Stimulated activated CD4-positive, alpha-beta T cell treated with anti-CD3 and anti-CD28 coated beads, Interleukin-1b, Interleukin-23, amount 100 ng/mL, for 24 hours (primary cell): ENCODE data around the gene SSBP1.
A peak's percentile ranks its signal among the peaks of the same experiment; 100 is the strongest.
"Not testable (repeated sequence)": the region's sequence is repeated elsewhere in the genome, so short reads cannot be mapped to it uniquely, and the experiment has no call there.

Experiments
- DNase-seq, 4 experiments: peaks; one replicate each; pipeline ENCODE4 v3.0.0-alpha.2; 2020; ENCODE audit warnings: low read depth in 4 of 4, low spot score in 1 of 4

SSBP1 gene, protein sequence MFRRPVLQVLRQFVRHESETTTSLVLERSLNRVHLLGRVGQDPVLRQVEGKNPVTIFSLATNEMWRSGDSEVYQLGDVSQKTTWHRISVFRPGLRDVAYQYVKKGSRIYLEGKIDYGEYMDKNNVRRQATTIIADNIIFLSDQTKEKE

DNA sequence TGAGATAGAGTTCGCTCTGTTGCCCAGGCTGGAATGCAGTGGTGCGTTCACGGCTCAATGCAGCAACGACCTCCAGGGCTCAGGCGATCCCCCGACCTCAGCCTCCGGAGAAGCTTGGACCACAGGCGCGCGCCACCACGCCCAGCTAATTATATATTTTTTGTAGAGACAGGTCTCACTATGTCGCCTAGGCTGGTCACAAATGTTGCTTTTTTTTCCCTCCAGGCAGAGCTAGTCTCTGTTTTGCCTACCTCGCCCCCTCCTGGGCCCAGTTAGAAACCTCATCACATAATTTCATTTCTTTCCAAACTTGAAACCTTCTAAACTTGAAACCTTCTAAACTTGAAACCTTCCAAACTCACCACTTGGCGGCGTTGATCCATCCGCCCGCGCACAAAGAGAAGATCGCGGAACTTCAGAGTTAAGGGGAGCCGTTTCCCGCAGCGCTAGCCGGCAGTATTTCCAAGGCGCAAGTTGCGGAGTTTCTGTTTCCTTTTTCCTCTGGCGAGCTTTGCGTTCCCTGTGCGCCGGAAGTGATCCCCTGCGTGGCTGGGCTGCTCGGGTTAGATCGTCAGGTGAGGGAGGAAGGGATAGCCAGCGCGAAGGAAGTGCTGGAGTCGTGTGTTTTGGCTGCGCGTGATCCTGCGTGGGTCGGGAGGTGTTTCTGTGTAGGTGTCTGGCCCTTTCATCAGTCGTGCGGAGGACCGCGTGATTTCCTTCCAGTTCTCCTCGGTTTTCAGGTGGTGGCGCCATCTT is at the start of gene SSBP1:
SSBP1 (plus strand) TSS at position 523 of the 756 bp plus-strand sequence. CDS start 809 bp downstream, outside the sequence.
- DNase-seq: peak; percentile 67 to 85 (median 79)

DNA sequence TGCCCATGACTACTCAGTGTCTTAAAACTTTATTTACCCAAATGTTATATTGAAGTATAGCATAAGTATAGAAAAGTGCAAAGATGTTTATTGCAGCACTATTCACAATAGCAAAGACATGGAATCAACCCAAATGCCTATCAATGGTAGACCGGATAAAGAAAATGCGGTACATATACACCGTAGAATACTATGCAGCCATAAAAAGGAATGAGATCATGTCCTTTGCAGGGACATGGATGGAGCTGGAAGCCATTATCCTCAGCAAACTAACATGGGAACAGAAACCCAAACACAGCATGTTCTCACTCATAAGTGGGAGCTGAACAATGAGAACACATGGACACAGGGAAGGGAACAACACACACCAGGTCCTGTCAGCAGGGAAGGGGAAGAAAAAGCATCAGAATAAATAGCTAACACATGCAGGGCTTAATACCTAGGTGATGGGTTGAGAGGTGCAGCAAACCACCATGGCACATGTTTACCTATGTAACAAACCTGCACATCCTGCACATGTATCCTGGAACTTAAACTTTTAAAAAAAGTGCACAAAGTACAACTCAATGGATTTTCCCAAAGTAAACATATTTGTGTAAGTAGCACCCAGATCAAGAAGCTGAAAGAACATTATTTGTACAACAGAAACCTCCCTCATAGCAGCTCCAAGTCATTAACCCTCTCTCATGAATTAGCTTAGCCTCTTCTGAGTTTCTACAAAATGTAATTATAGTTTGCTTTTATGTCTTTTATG is 48.9 kb upstream of the SSBP1 start:
- DNase-seq: not testable (repeated sequence)

DNA sequence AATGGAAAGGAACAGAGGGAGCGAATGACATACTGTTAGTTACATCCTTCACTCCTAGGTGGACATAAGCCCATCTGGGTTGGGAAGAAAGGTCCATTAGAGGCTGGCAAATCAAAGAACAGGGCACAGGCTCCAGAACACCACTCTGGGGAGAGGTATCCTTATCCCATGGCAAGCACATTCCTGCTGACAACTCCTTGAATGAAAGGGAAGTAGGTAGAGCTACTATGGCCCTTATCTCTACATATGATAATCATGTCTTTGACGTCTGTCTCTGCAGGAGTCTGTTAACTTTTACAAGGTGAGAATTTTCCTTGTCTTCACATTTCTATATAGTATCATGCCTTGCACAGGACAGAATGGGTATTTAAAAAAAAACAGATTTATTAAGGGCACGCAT is 46.6 kb upstream of the SSBP1 start:
- no peak for DNase-seq

DNA sequence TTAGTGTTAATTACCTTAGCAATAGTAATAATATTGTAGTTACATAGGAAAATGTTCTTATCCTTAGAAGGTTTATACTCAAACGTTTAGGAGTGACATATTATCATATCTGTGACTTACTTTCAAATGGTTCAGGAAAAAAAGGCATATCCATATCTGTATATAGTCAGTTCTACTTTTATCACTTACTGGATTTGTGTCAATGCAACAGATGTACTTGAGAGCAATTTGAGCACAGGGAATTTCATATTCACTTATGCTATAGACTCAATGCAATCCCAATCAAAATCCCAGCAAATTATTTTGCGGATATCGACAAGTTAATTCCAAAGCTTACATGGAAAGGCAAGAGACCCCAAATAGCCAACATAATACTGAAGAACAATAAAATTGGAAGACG is 46.2 kb upstream of the SSBP1 start:
- no peak for DNase-seq

DNA sequence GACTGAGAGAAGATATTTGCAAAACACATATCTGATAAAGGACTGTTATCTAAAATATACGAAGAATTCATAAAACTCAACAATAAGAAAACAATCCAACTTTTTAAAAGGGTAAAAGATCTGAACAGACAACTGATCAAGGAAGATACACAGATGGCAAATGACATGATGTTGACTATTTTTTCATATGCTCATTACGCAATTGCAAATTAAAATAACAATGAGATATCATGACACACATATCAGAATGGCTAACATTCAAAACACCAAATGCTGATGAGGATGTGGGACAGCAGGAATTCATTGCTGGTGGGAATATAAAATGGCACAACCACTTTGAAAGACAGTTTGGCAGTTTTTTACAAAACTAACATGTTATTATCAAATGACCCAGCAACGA is 45.1 kb upstream of the SSBP1 start:
- DNase-seq: no peak

DNA sequence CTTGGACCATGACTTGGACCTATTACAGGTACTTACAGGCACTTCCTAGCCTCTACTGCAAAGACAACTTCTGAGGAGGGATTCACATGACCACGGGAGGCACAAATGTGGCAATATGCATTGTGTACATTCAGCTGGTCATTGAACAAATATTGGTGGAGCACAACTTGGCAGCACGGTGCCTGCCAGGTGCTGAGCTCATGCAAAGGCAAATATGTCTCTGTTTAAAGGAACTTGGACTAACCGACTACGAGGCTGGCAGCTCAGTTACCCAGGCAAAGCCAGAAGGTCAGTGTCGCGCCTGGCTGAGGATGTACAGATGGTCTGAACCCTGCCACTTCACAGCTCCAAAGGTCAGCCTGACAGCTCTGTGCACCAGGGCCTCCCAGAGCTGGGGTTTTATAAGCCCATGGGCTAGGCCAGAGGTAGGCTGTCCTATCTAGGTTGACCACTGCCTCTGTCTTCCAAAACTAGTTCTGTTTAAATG is 42.3 kb upstream of the SSBP1 start:
- no peak for DNase-seq

DNA sequence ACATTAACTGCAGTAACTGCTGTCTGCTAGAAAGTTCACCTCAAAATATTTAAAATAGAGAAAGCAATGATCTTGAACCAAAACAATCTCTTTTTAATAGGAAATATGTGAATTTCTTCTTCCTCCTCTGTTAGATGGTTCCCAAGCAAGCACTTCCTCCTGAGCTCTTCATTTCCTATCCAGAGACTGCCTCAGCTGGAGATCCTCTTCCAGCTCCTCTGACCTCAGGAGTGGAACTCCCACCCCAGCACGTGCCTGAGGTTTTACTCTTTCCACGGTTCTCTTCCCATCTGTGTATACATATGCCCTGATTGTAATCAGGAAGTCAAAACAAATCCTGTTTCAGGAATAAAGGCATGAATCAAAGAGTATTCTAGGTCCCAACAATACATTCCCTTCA is 41.8 kb upstream of the SSBP1 start:
- DNase-seq: no peak

DNA sequence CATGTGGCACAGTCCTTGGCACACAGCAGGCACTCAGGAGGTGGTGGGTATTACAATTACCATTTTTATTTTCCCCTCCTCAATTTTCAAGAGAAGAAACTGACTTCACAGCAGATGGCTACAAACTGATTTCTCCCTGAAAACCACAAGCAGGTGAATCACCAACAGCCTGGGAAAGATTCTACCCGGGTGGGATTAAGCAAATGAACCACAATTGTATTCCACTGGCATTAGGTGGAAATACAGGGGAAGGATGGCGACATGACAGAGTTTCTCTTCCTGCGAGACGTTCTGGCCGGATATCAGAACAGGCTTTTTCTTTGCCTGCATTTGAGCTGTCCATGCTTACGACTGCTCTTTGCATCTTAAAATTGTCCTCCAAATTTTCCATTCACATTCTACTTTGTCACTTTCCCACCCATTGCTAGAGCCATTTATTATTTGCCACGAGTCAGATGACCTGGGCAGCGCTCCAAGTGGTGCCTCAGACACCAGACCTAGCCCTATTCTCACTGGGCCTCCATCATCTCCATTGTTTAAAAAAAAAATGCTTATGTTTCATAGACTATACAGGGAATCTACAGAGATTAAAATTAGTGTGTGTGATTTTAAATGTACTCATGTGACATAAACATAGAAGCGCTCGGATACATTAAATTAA is 40.8 kb upstream of the SSBP1 start:
- no peak for DNase-seq

DNA sequence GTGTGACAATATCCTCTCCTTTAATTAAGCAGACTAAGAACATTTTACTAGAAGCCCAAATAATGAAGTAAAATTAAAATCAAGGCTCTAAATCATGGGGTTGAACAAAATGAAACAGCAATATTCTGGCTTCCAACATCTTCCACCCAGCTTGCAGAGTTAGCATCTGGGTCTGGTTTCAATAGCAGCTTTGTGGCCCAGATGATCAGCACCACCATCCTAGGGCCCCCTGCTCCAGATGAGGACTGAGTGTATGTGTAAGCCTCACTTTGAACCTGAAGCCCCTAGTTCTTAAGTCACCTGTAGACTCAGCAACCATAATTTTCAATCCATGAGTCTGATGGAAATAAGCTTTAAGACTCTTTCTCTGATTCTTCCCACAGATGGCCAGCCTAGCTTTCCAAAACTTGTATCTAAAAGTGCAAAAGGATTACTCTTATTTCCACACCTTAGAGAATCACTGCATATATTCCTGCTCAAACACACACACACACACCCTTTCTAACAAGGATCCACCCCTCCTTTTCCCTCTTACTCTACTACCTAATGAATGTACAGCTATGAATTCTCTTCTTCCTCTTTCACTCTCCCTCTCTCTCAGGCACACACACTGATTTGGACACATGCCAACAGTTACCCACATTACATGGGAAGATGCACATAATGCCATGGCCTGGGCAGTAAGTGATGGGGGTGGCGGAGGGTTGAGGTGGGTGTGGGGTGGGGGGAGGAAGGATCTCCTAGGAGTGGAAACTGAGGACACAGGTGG is 39.7 kb upstream of the SSBP1 start:
- DNase-seq: no peak

DNA sequence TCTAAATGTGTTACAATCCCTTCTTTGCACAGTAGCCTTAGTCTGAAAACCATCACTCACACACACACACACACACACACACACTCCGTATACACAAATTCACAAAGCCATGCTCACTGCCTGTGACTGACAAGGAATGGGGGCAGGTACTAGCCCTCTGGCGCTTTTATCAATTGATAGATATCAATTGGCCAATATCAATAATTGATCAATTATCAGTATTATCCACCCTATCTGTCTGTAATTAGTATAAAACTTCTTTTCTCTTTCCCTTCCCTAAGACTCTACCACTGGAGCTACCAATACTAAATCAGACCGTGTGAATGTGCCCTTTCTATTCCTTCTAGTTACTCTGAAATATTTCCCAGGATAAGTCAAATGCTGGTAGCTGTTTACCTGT is 38.3 kb upstream of the SSBP1 start:
- DNase-seq: no peak

DNA sequence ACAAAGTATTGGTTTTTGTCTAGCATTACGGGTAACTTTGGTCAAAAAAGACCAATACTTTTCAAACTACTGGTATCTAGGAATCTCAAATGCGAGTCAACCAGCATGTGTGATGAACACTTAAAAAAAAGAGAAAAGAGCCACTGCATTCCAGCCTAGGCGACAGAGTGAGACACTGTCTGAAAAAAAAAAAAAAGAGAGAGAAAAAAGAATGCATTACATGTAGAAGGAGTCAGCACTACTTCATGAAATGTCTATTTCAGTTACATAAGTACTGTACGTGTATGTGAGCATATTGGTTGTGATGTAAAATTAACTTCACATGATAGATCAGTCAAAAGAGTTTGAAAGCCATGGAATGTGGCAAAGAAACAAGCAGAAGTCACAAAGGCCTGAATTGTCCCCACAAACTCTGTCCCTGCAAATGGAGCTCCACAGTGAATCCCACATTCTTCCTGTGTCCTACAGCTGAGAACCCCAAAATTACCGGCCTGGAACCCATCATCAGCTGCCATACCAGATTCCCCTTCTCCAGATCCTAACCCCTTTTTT is 37.8 kb upstream of the SSBP1 start:
- DNase-seq: no peak

DNA sequence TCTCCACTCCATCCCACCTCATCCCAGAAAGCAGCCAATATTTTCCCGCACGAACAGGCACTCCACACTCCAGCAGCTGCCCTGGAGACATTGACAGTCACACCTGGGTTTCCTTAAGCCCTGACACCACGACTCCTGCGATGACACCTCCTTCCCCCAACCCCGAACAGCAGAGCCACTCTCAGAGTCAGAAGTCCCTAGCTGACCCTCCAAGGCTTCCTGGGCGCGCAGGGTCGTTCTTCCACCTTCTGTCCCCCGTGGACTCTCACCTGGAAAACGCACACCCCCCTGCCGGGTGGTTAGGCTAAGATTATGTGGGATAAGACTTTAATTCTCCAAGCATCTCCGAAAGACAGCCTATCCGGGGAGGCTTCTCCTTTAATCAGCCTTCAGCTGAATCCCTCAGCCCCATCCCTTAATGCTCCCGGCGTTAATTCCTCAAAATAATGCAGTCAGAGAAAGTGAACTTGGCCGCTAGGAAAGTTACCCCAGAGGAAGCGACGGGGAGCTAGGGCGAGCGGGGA is 37.2 kb upstream of the SSBP1 start:
- no peak for DNase-seq

DNA sequence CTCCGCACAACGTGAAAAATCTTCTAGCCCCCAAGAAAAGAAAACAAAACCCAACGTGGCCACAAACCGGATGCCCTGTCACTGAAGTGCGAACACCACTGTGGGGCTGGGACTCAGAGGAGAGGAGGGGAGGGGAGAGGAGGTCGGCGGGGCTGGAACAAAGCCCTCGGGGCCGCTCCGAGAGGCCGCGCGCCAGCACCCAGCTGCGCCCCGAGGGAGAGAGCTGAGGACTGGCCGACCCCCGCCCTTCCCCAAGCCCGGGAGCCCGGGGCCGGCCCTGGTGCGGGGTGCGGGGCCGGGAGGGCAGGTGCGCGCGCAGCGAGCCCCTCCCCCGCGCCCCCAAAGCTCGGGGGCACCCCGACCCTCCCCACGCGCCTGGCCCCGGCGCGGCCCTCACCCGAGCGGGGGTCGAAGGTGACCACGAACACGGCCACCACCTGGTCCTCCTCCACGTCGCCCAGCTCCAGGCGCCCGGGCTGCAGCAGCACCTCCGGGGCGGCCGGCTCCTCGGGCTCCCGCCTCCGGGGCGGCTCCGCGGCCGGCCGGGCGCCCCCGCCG is 36.6 kb upstream of the SSBP1 start:
- DNase-seq: peak; percentile 31 to 46 (median 38)

DNA sequence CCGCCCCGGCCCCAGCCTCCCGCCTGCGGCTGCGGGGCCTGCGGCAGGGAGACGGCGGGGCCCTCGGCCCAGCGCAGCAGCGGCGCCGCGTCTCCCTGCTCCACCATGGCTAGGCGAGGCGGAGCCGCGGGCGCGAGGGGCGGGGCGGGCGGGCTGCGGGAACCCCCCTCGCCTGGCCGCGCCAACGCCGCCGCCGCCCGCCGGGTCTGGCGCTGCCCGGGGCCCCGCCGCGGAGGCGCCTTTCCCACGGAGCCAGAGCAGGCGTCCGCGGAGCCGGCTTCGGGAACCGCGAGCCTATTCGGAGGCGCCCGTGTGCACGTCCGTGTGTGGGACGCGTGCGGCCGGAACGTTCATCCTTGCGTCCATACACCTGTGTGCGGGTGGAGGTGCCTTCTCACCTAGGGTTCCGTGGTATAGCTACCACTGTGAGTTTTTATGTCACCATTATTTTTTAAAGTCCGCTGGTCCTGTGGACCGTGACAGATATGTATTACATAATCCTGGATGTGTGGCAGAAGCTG is 36.1 kb upstream of the SSBP1 start, which contains the start of gene DENND11:
DENND11 (minus strand) TSS at position 120 of the 521 bp plus-strand sequence; CDS start at position 107, 13 bp downstream.
- DNase-seq: peak in 3 of 4 experiments; percentile 25 to 40 (median 26)

DNA sequence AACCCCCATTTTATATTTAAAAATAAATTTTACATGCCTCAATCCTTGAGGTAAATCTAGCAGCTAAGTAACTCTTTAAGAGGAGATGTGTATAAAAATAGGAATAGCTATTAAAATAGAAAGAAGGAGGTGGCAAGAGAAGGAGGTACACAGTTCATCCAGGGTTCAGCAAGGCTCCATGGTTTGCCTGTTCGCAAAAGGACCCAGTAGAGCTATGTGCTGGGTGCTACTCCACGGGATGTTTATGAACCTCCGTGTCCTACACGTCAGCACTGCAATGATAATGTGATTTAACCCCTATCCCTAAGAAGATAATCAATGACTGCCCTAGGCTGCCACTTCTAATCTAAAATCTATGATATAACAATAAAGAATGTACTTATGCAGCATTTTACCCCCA is 35.3 kb upstream of the SSBP1 start:
- DNase-seq: no peak

DNA sequence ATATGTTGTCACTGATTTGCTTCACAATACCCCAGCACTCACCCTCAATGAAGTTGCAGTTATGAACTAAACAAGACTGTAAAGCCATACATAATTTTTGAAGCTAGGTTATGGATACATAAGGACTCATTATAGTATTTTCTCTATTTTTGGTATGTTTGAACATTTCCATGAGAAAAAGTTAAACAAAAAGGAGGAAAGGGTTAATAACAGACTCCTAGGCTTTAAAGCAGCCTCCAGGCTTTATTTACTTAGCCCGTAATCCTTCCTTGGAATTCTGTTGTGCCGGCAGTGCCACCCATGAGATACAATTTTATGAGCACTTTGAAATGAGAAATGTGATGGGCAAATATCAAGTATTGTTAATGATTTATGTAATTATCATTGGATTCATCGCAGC is 34.0 kb upstream of the SSBP1 start:
- no peak for DNase-seq

DNA sequence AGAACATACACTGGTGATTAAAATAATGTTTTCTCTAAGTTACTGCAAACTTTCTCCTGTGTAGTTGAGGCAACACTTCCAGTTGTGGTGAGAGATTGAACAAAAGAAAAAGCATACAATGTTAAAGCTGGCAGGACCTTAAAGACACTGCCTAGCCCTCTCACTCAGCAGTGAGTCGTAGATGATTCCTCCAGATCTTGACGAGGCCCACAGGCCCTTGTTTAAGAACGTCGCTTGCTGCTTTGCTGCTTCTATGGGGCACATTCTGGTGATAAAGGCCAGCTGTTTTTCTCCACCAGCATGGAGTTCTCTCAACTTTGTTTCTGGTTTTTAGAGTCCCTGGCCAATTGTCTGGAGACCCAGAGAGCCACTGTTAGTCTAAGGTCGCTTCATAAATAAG is 33.4 kb upstream of the SSBP1 start:
- no peak for DNase-seq

DNA sequence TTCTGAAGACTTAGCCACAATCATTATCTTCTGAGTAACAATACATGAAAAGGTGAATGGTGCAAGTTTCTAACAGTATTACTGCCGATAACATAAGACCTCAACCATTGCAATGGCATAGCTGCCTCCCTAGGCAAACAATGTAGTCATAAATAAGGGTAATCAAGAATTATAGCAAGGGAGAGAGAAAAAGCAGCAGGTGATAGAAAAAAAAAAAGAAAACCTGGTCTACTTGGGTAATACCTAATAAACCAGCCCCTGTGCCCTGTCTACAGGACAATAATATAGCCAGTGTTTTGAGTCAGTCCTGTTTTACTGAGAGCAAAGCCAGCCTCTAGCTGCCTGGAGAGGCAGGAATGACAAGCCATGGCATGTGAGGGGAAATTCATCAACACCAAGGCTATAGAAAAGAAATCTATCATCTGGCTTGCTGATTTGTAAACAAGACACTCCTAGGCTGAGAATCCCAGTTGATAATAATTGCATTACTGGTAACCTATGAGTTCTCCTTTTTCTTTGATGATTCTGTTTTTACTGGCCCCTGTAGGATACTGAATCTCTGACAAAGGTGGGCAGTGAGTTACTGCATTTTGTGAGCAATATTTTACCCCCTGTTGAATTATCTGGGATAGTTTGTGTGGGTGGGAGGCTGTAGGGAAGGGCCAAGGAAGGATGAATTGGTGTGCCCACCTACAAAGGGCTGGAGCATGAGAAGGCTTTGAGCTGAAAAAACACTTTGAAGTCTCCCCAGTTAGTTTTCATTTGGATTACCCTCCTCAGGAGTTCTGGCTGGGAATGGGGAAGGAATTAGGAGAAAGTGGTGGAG is 31.7 kb upstream of the SSBP1 start:
- no peak for DNase-seq

DNA sequence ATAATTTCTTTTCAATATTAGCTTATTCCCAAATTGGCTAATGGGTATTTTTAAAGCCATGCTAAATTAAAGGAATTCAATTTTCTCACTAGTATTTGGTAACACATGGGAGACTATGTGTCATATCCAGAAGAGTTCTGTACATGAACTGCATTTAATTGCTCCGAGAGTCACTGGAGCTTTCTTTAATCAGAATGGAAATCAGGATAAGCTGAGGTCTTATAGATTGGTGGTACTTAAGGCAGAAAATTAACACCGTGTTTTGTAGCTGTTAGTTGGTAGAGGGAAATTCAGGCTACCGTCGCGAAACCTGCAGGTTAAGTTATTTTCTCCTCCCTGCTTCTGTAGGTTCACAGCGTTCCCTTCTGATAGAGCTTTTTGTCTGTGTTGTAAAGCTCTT is 29.8 kb upstream of the SSBP1 start, which contains the start of gene WEE2:
WEE2 (plus strand) TSS at position 3 of the 400 bp plus-strand sequence. CDS start 406 bp downstream, outside the sequence.
- DNase-seq: no peak
